NCI-H748 (cell line): ENCODE data around the gene NAALADL2.
A peak's percentile ranks its signal among the peaks of the same experiment; 100 is the strongest.
"Not testable (repeated sequence)": the region's sequence is repeated elsewhere in the genome, so short reads cannot be mapped to it uniquely, and the experiment has no call there.

Experiments
- DNase-seq: peaks from one replicate; lab custom pipeline; 2025; ENCODE audit not compliant: unreplicated experiment; lab: John Stamatoyannopoulos, UW

NAALADL2 gene

DNA sequence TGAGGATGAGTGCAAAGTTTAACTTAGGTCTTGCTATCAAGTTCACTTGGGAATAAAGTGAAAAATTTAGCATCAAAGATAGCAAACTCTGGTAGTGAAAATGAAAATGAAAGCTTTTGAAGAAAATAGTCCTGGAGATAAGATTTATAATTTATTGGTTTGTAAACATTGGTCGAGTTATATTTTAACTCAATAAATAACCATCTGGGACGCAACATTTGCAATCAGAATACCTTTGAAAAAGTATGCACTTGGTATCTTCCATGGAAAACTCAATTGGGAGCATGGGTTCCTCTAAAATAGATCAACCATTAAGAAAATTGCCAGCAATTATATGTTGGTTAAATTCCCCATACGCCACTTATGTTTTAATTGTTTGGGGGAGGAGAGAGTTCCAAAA is 209.5 kb downstream of the NAALADL2 start:
- no peak for DNase-seq

DNA sequence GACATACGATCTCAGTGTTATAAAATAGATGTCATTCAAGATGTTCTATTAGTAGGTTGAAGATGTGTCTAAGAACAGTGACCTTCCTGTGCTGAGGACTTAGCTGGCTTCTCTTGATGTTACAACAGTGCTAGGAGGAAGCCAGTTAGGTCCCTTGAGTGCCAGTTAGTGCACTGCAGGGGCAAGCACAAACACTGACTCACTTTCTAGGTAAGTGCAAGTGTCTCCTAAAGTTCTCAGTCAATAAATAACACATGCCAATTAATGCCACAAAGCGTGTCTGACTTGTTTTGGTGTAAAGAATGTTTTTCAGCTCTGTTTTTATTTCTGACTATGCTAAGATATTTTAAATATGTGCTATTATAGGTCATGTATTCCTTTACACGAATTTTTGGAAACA is 211.8 kb downstream of the NAALADL2 start:
- DNase-seq, result no peak

DNA sequence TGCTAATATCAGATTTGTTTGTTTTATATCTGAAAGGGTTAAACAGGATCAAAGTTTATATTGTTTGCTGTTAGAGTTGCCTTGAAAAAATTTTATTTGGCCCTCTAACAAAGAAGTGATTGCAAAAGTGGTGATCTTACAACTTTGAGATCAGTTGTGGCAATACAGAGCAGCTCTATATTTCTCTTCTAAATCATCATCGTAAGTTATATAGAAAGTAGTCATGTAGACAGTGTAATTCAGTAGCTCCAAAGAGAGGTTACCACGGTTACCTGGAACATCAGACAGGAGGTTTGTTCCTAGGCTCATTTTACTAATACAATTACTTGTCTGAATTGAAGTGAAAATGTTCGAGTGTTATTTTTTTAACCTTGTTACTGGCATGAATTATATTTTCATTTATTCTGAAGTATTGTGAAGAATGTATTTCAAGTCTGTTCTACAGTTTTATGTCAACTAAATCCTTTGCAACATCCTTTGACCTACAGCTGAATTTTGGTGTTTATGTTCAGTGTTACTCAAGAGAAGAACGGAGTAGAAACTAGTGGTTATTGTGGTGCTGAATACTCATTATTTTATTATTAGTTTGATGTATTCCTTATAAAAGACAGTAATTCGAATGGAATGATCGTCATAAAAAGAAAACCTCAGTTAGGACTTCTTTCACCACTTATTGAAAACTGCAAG is 214.2 kb downstream of the NAALADL2 start:
- DNase-seq, result peak; percentile 78

DNA sequence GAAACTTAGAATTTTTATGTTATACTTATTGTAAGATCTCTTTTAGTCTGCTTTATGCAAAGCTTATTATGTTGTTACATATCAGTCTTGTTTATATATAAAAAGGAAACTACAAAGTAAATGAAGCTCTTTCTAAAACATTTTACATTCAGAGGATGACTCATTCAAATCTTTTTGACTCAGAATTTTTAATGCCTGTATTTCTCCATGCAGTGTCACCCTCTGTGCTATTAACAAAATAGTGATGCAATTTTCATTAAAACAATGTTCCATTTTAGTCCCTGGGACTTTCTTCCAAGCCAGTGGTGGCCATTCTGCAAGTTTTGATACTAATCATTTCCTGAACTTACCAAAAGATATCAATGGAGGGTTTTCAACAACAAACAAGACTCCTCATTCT is 216.1 kb downstream of the NAALADL2 start:
- no peak for DNase-seq

DNA sequence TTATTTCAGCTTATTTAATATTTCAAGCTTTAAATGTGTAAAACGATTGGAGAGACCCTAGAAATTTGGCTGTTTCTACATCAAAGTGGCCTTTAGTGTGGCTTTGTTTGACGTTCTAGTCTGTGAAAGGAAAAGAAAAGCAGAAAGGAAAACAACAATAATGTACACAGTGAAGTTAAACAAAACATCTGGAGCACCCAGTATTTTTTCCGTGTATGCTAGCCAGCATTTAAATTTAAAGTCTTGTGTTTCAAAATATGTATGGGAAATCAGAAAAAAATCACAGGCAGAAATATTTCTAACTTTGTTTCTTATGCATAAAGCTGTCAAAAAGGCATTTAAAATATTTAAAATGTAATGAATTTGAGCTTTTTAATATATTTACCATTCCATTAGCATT is 218.1 kb downstream of the NAALADL2 start:
- peak; percentile 86 for DNase-seq

DNA sequence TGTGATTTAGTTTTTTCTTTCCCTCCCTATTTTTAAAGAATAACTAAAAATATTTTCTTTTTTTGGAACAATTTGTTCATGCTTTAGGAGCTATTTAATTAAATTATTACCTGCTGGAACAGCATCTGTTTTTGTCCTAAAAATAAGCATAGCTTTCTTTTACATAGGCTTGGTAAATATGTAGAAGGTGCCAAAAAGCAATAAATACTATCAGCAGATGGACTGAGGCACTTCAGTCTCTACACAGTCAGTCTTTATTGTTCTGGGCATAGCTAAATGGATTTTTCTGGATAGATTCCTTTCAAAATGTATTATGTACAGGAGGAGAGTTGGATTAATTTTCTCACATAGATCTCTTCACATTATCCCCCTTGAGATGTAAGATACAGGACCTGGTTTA is 223.5 kb downstream of the NAALADL2 start:
- DNase-seq, result peak; percentile 19

DNA sequence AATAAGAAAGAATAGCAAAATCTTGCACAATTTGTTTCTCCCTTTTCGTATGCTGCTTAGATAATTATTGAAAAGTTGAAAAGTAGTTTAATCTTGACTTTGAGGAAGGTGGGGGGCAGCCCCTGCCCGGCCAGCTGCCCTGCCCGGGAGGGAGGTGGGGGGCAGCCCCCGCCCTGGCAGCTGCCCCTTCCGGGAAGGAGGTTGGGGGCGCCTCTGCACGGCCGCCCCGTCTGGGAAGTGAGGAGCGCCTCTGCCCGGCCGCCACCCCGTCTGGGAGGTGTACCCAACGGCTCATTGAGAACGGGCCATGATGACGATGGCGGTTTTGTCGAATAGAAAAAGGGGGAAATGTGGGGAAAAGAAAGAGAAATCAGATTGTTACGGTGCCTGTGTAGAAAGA is 228.0 kb downstream of the NAALADL2 start:
- DNase-seq, result not testable (repeated sequence)

DNA sequence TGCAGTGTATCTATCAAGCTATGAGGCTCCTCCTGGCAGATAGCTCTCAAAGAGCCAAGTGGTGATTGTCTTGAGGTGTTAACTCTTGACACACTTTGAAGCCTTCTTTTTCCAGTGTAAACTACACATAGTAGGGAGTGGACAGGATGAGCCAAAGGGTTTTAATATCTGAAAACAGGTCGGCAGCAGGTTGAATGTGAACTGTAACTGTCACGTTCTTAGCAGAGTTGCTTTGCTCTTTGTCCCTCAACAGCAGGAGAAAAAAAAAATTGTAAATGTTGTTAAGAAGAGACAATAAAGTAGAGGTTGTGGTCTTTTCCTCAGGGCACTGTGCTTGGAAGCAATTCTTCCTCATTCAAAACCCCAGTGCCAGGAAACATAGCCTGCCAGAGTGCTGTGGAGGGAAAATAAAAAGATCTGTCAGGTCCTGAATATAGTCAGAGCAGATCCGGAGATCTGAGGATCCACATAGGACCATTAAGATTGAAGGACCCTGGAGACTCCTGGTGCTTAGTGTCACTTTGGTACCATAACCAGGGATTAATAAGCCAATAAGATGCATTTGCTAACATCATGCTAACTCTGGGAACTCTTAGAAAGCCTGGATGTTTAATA is 229.7 kb downstream of the NAALADL2 start:
- no peak for DNase-seq

DNA sequence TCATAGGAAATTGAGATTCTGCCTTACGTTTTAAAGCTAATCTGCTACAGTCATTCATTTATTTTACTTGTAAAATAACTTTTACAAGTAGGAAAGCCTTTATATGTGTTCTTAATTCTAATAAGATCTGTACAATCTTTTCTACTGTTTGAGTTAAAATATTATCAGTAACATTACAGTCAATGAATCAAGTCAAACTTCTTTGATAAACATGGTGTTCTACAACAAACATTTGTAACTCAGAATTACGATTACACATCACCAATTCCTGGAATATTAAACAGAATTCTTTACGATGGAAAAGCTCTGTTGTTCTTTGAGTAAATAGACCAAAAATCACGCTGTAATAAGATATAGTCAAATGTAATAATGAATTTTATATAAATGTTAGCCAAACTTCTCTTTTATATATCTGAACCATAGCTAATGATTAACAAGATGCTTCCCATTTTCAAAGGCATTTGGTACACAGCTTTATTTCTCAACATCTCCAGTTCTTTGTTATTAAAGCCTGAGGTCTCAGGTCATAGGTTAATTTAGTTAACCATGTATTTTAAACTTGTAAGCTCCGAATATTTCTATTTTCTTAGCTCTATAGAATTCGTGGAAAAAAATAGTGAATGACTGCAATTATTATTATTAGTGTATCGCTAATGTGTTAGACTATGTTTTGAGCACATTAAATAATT is 232.4 kb downstream of the NAALADL2 start:
- DNase-seq, result no peak

DNA sequence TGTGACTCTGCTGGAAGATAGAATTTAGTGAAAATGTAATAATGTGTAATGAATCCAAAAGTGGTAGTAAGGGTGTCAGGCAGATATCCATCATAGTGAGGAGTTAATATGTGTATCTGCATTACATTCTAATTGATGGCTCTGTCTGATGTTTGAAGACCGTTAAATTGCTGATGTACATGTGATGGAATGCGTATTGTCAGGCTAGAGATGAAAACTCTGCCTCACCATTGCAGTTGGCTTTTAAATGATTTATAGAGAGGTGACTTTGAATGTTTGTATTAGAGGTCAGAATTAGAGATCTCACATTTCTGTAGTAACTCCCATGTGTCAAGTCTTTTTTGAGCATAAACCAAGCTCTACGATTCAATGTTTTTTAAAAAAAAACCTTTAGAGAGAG is 234.6 kb downstream of the NAALADL2 start:
- DNase-seq, result no peak

DNA sequence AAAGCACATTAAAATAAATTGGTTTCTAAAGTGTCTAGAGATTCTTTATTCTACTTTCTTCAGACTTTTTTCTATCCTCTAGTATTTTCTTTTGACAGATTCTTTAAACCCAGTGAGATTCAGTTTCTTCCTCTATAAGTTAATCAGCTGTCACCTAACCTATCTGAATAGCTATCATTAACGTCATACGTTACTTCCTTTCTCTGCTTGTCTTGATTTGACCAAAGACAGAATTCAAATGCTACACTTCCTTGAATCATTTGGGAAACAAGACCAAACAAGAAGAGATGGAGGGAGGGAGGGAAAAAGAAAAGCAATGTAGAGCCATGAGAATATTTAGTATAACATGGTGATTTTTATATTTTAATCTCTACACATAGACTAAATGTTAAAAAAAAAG is 235.2 kb downstream of the NAALADL2 start:
- DNase-seq, result no peak

DNA sequence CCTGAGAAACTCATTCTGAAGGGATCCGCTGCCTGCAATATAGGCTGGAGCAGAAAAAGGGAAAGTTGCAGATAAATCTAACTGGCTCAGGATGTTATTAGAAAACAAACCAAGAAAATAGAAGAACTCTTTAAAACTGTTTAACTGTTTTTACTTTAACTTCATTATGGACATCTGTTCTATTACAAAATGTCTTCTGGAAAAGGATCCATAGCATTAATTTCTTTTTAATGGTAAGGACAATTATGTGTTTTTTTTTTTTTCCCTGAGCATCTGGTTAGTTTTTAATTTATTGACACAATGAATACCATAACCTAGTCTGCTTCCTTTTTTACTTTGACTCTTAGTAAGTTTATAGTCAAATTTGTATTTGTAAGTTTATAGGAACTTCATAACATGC is 239.5 kb downstream of the NAALADL2 start:
- DNase-seq, result no peak

DNA sequence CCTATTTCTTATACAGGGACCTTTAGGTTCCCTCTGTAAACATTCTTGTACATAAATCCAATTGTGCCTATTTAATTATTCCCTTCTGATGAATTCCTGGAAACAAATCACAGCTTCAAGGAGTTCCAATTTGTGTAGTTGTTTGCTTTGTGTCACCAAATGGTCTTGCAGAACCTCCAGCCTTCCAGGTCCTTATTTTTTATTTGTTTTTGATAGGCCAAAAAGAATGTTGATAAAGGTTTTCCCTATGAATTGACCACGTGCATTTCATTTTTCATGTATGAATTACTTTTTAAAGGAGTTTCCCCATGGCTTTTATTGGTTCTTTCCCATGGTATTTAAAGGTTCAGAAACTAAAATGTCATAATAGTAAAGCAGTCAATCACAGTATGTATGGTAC is 243.0 kb downstream of the NAALADL2 start:
- no peak for DNase-seq

DNA sequence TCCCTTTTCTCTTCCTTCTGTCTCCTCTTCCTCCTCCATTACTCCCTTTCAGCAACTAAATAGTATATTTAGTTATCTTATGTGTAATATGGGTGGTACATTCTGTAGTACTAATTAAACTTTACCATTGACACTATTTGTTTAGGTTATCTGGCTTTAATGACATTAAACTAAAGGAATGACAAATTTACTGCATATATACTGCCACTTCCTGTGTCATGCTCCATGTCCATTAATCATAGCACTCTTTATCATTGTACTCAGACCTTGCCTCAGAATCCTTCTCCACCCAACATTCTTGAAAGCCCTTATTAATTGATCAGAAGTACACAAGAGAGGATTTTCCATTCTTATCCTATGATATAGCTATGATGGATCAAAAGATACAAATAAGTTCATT is 244.2 kb downstream of the NAALADL2 start:
- DNase-seq, result no peak

DNA sequence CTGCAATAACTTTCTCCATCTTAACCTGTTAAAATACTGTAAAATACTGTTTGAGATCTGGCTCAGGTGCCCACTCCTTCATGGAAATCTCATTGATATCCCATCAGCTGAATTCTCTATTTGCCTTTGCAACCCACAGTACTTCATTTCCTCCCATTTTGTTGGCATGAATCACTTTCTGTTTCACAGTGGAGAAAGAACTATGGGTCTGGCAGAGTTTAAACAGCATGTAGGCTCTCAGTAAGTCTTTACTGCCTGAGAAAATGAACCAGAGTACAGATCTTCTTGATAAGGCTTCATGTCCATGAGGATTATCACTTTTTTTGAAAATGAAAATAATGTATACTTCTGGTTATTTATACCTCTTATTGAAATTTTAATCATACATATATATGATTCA is 245.9 kb downstream of the NAALADL2 start:
- no peak for DNase-seq

DNA sequence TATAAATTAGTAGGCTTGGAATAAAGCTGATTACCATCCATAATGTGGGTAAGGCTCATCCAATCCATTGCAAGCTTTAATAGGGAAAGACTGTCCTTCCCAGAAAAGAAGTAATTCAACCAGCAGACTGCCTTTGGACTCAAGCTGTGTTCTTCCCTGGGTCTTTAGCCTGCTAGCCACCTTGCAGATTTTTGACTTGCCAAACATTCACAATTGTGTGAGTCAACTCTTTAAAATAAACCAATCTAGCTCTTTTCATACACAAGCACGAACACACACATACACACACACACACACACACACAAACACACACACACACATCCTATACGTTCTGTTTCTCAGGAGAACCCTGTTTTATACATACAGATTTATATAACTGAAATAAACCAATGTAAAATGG is 248.1 kb downstream of the NAALADL2 start:
- peak; percentile 29 for DNase-seq

DNA sequence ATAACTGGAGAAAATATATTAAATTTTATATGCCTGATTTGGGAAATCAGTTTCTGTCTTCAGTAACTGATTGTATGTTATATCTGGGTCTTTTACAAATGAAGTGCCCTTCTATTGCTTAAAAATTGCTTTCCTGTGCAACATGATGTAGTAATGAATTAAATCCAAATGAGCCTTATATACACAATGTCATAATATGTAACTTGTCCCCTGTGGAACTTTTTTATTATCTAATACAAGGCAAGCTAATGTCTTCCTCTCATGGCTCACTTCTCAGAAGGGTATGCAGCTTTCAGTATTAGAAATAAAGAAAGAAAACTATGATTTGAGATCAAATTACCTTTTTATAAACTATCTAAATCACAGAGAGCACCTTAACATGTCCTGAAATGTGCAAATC is 248.9 kb downstream of the NAALADL2 start:
- no peak for DNase-seq

DNA sequence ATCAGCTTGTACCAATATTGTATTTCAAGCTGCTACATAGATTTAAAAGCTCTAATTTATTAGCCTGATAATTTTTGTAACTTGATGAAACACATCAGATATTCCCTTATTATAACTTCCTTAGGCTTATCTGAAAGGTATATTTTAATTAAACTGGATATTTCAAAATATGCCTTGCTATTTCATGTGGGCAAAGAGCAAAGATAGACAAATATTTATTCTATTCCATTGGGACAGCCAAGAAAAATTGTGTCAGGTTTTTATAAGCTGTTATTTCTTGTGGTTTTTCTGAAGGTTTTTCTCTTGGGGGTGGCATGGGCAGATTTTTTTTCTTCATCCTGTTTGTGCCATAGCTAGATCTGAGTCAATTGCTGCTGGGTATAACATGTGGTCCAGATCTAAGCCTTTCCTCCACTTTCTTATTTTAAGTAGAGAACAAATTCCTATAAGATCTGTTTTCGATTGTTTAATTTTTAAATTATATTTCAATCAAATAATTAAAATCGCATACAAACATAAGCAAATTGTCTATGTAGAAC is 249.5 kb downstream of the NAALADL2 start:
- no peak for DNase-seq

DNA sequence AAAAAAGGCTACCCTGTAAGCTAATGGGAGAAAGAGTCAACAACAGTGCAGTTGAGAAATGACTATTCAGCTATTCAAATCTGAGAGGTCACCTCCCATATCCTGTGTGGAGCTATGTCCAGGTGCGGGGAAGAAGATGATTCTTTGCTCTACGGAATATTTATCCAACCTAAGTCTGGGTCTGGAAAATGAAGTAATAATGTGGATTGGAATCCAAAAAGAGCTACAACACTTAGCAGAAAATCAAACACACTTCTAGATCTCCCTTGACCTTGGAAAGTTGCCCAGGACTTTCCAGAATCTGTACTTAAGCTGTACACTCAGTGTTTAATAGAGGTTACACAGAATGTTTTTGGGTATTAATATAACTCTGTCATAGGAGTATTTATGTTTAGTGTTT is 251.9 kb downstream of the NAALADL2 start:
- DNase-seq, result no peak

DNA sequence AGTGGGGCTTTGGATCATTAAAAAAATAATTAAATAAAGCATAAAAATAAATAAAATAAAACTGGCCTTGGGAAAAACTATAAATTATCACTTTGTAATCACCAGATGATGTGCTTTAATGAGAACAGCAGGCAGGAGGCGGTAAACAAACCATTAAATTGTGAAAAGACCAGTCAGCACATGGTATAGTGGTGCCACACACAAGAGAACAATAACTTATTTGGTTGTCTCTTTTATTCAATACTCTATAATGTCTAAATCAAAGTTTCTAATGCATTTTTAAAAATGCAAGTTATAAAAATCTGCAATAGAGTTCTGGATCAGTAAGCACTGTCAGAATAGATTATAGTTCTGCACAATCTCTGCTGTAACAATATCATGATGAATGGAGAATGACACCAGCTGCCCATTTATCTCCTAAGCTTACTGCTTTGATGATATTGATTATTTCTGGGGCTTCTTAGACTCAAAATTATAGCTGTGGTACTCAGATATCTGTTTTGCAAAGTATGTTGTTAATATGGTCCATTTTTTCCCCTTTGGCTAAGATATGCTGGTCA is 259.3 kb downstream of the NAALADL2 start:
- peak; percentile 70 for DNase-seq

DNA sequence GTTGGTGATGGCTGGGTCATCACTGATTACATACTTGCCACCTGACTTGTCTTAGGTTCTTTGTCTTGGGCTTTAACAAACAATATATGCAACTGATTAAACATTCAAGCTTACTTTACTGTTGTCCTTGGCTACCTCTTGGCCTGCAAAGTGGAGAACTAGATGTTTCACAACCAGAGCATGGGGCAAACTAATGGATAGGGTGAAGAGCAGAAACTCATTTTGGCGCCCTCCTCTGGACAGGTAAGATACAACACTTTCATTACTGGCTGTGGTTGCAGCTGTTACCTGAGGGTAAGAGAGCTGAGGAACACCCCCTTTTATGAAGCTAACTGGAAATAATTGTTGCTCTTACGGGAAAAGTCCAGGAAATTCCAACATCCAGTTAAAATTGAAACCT is 262.1 kb downstream of the NAALADL2 start:
- peak; percentile 33 for DNase-seq
